ENCODE results near the gene DISP1. TPM values are rescaled to one million over a fixed set of nuclear protein-coding genes. Genes with fewer than 3 reads are reported as not detected.

DISP1 gene
- total and polyA plus RNA-seq, 4 donors, result 1.6 to 4.2 (median 2.6) TPM

GRCh38 chr1:222798116-222798515 is 16.7 kb upstream of the DISP1 start:
- H3K4me3 ChIP-seq (ENCODE audit: low read depth in 1 of 3, low read length in 3 of 3), result no peak overlapping the region
- no peaks in the 10 kb centered on the region for H3K27me3 ChIP-seq (ENCODE audit: control insufficient read depth in 4 of 4, insufficient read depth in 4 of 4, low read length in 3 of 4)
- H3K9me3 ChIP-seq (ENCODE audit: control insufficient read depth in 4 of 4, low read length in 3 of 4), result no peaks in the 10 kb centered on the region
- no peak overlapping the region for H3K27ac ChIP-seq (ENCODE audit: low read depth in 1 of 2, low read length in 2 of 2)
- peaks cover 0 to 4% (median 2%) of the 10 kb centered on the region in 4 donors for H3K4me1 ChIP-seq (ENCODE audit: control insufficient read depth in 4 of 4, insufficient read depth in 4 of 4, low read length in 3 of 4)
- no peak for DNase-seq (ENCODE audit: low spot score)
- H3K9ac ChIP-seq (ENCODE audit: low read depth in 1 of 2, low read length in 2 of 2), result no peak overlapping the region
- no peaks in the 10 kb centered on the region for H3K36me3 ChIP-seq (ENCODE audit: control insufficient read depth in 4 of 4, insufficient read depth in 3 of 4, low read depth in 1 of 4, low read length in 3 of 4)
- no peak for TF ChIP-seq TAF1 (conservative IDR thresholded peaks at IDR 0.05)
- no peak for TF ChIP-seq GABPA (IDR thresholded peaks at IDR 0.05 in 1 of 2, conservative IDR thresholded peaks at IDR 0.05 in 1 of 2)

GRCh38 chr1:222798975-222799374 is 15.9 kb upstream of the DISP1 start:
- Histone ChIP-seq H3K4me1 (ENCODE audit: control insufficient read depth in 4 of 4, insufficient read depth in 4 of 4, low read length in 3 of 4) (peaks cover 0 to 4% (median 2%) of the 10 kb centered on the region in 4 donors), H3K27ac (ENCODE audit: low read depth in 1 of 2, low read length in 2 of 2) (no peak overlapping the region), H3K27me3 (ENCODE audit: control insufficient read depth in 4 of 4, insufficient read depth in 4 of 4, low read length in 3 of 4) (no peaks in the 10 kb centered on the region), H3K36me3 (ENCODE audit: control insufficient read depth in 4 of 4, insufficient read depth in 3 of 4, low read depth in 1 of 4, low read length in 3 of 4) (no peaks in the 10 kb centered on the region), H3K9me3 (ENCODE audit: control insufficient read depth in 4 of 4, low read length in 3 of 4) (no peaks in the 10 kb centered on the region), H3K4me3 (ENCODE audit: low read depth in 1 of 3, low read length in 3 of 3) (no peak overlapping the region), H3K9ac (ENCODE audit: low read depth in 1 of 2, low read length in 2 of 2) (no peak overlapping the region)
- WGBS, result 90% methylated on average over 4 of the region's 4 CpGs
- DNase-seq (ENCODE audit: low spot score), result no peak
- TF ChIP-seq ATF3 (IDR thresholded peaks at IDR 0.05) (no peak), NR2F2 (IDR thresholded peaks at IDR 0.05) (no peak), RXRA (IDR thresholded peaks at IDR 0.05) (no peak), RAD21 (IDR thresholded peaks at IDR 0.05) (no peak), HNF4G (IDR thresholded peaks at IDR 0.05) (no peak), FOXA2 (IDR thresholded peaks at IDR 0.05) (no peak), MAX (IDR thresholded peaks at IDR 0.05) (no peak), JUND (IDR thresholded peaks at IDR 0.05) (no peak), ZBTB33 (IDR thresholded peaks at IDR 0.05) (no peak), GABPA (IDR thresholded peaks at IDR 0.05 in 1 of 2, conservative IDR thresholded peaks at IDR 0.05 in 1 of 2) (no peak), FOXA1 (IDR thresholded peaks at IDR 0.05) (no peak), HNF4A (conservative IDR thresholded peaks at IDR 0.05) (no peak), EGR1 (IDR thresholded peaks at IDR 0.05; ENCODE audit: low read depth in 2 of 2) (no peak), YY1 (IDR thresholded peaks at IDR 0.05) (no peak)
- TF ChIP-seq, protein P1, sequence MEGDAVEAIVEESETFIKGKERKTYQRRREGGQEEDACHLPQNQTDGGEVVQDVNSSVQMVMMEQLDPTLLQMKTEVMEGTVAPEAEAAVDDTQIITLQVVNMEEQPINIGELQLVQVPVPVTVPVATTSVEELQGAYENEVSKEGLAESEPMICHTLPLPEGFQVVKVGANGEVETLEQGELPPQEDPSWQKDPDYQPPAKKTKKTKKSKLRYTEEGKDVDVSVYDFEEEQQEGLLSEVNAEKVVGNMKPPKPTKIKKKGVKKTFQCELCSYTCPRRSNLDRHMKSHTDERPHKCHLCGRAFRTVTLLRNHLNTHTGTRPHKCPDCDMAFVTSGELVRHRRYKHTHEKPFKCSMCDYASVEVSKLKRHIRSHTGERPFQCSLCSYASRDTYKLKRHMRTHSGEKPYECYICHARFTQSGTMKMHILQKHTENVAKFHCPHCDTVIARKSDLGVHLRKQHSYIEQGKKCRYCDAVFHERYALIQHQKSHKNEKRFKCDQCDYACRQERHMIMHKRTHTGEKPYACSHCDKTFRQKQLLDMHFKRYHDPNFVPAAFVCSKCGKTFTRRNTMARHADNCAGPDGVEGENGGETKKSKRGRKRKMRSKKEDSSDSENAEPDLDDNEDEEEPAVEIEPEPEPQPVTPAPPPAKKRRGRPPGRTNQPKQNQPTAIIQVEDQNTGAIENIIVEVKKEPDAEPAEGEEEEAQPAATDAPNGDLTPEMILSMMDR (IDR thresholded peaks at IDR 0.05; ENCODE audit: low read depth, low read length, missing input control), result no peak
- TF ChIP-seq, protein P2, sequence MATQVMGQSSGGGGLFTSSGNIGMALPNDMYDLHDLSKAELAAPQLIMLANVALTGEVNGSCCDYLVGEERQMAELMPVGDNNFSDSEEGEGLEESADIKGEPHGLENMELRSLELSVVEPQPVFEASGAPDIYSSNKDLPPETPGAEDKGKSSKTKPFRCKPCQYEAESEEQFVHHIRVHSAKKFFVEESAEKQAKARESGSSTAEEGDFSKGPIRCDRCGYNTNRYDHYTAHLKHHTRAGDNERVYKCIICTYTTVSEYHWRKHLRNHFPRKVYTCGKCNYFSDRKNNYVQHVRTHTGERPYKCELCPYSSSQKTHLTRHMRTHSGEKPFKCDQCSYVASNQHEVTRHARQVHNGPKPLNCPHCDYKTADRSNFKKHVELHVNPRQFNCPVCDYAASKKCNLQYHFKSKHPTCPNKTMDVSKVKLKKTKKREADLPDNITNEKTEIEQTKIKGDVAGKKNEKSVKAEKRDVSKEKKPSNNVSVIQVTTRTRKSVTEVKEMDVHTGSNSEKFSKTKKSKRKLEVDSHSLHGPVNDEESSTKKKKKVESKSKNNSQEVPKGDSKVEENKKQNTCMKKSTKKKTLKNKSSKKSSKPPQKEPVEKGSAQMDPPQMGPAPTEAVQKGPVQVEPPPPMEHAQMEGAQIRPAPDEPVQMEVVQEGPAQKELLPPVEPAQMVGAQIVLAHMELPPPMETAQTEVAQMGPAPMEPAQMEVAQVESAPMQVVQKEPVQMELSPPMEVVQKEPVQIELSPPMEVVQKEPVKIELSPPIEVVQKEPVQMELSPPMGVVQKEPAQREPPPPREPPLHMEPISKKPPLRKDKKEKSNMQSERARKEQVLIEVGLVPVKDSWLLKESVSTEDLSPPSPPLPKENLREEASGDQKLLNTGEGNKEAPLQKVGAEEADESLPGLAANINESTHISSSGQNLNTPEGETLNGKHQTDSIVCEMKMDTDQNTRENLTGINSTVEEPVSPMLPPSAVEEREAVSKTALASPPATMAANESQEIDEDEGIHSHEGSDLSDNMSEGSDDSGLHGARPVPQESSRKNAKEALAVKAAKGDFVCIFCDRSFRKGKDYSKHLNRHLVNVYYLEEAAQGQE (IDR thresholded peaks at IDR 0.05), result no peak
